GM23338 (cell line): Measurements from ENCODE around the gene ENPP1. TPM values are rescaled to one million over a fixed set of nuclear protein-coding genes. Genes with fewer than 3 reads are reported as not detected.

Experiments
- ATAC-seq: fragments of 200-7000 bp; cut with Tn5 transposase; 3 replicates; pipeline ENCODE4 v1.9.1; 2020
- DNase-seq: peaks from one replicate; pipeline ENCODE4 v3.0.0-alpha.2; 2015; ENCODE audit warnings: low spot score
- H2AFZ ChIP-seq: fragments of 200-600 bp; sonication (generic); 2 replicates; pipeline ENCODE4 v1.8.0; 2016; ENCODE audit warnings: antibody characterized with exemption, mild to moderate bottlenecking, moderate library complexity
- H3F3A ChIP-seq: fragments of 200-600 bp; sonication (generic); replicated peaks from 2 replicates; pipeline ENCODE4 v1.8.0; 2017; ENCODE audit warnings: antibody characterized with exemption, mixed run types, low read depth
- H3K27ac ChIP-seq: fragments of 200-600 bp; sonication (generic); 2 replicates; pipeline ENCODE4 v1.6.1; 2016; ENCODE audit warnings: low read depth
- H3K27me3 ChIP-seq: fragments of 200-600 bp; sonication (generic); 2 replicates; pipeline ENCODE4 v1.8.0; 2016; ENCODE audit warnings: mild to moderate bottlenecking, mixed run types, moderate library complexity; ENCODE audit not compliant: insufficient read depth
- H3K36me3 ChIP-seq: fragments of 200-600 bp; sonication (generic); 2 replicates; pipeline ENCODE4 v1.8.0; 2016; ENCODE audit warnings: mild to moderate bottlenecking; ENCODE audit not compliant: insufficient read depth
- H3K4me1 ChIP-seq: fragments of 200-600 bp; sonication (generic); 2 replicates; pipeline ENCODE4 v1.8.0; 2016; ENCODE audit warnings: mild to moderate bottlenecking, moderate library complexity; ENCODE audit not compliant: insufficient read depth
- H3K4me2 ChIP-seq: fragments of 200-600 bp; sonication (generic); 2 replicates; pipeline ENCODE4 v1.7.1; 2017; ENCODE audit warnings: mixed run types
- H3K4me3 ChIP-seq: fragments of 200-600 bp; sonication (generic); 2 replicates; pipeline ENCODE4 v1.6.1; 2016; ENCODE audit warnings: mixed run types
- H3K79me2 ChIP-seq: fragments of 200-600 bp; sonication (generic); replicated peaks from 2 replicates; pipeline ENCODE4 v1.8.0; 2017; ENCODE audit warnings: mild to moderate bottlenecking; ENCODE audit not compliant: insufficient read depth
- H3K9me2 ChIP-seq: fragments of 200-600 bp; sonication (generic); 2 replicates; pipeline ENCODE4 v1.8.0; 2017; ENCODE audit not compliant: insufficient read depth
- H4K20me1 ChIP-seq: fragments of 200-600 bp; sonication (generic); replicated peaks from 2 replicates; pipeline ENCODE4 v1.8.0; 2017; ENCODE audit warnings: mild to moderate bottlenecking; ENCODE audit not compliant: insufficient read depth
- H3K27ac Mint-ChIP-seq: 2 replicates; pipeline ENCODE4 v1.8.0; 2020; ENCODE audit warnings: inconsistent platforms, mild to moderate bottlenecking, moderate library complexity, mixed read lengths
- H3K27me3 Mint-ChIP-seq: 3 replicates; pipeline ENCODE4 v1.8.0; 2022; ENCODE audit warnings: low read depth, mild to moderate bottlenecking, moderate library complexity, mixed read lengths, inconsistent platforms; ENCODE audit not compliant: insufficient read depth, poor library complexity
- H3K36me3 Mint-ChIP-seq: 3 replicates; pipeline ENCODE4 v1.8.0; 2021; ENCODE audit warnings: low read depth, mild to moderate bottlenecking, inconsistent platforms, moderate library complexity, mixed read lengths
- H3K4me1 Mint-ChIP-seq: 3 replicates; pipeline ENCODE4 v1.8.0; 2020; ENCODE audit warnings: mild to moderate bottlenecking, inconsistent platforms, mixed read lengths
- H3K4me3 Mint-ChIP-seq: 3 replicates; pipeline ENCODE4 v1.8.0; 2021; ENCODE audit warnings: moderate library complexity, mild to moderate bottlenecking, inconsistent platforms, mixed read lengths
- H3K9me3 Mint-ChIP-seq: 3 replicates; pipeline ENCODE4 v1.8.0; 2020; ENCODE audit warnings: moderate library complexity, mild to moderate bottlenecking, inconsistent platforms, mixed read lengths
- CREB1 ChIP-seq: fragments of 250-450 bp; sonication (Bioruptor Pico); IDR thresholded peaks from 2 replicates; pipeline ENCODE4 v1.5.0; 2020; ENCODE audit warnings: low read depth, mild to moderate bottlenecking, moderate library complexity
- ETS1 ChIP-seq: IDR thresholded peaks from 2 replicates; pipeline ENCODE4 v1.6.1; 2016; ENCODE audit warnings: antibody characterized with exemption
- EZH2 ChIP-seq: fragments of 200-600 bp; sonication (generic); IDR thresholded peaks from one replicate; pipeline ENCODE4 v1.8.0; 2017; ENCODE audit warnings: antibody characterized with exemption, mild to moderate bottlenecking, low read depth; ENCODE audit not compliant: unreplicated experiment
- EZH2phosphoT487 ChIP-seq: fragments of 200-600 bp; sonication (generic); IDR thresholded peaks from one replicate; pipeline ENCODE4 v1.8.1; 2018; ENCODE audit warnings: antibody characterized with exemption; ENCODE audit not compliant: unreplicated experiment
- JUNB ChIP-seq: IDR thresholded peaks from one replicate; pipeline ENCODE4 v1.6.1; 2016; ENCODE audit warnings: antibody characterized with exemption; ENCODE audit not compliant: unreplicated experiment
- NANOG ChIP-seq: IDR thresholded peaks from 2 replicates; pipeline ENCODE4 v1.6.1; 2016; ENCODE audit warnings: antibody characterized with exemption, borderline replicate concordance
- POLR2AphosphoS5 ChIP-seq: IDR thresholded peaks from 2 replicates; pipeline ENCODE4 v1.6.1; 2016; ENCODE audit warnings: antibody characterized with exemption, low read depth
- STAT1 ChIP-seq: IDR thresholded peaks from one replicate; pipeline ENCODE4 v1.6.1; 2016; ENCODE audit warnings: antibody characterized with exemption; ENCODE audit not compliant: unreplicated experiment
- ZNF114 ChIP-seq: fragments of 250-450 bp; sonication (Bioruptor Pico); IDR thresholded peaks from 2 replicates; pipeline ENCODE4 v1.5.0; 2020; ENCODE audit warnings: mild to moderate bottlenecking, moderate library complexity
- ZNF331 ChIP-seq: fragments of 250-450 bp; sonication (Bioruptor Pico); IDR thresholded peaks from 2 replicates; pipeline ENCODE4 v1.5.0; 2020; ENCODE audit warnings: low read depth, mild to moderate bottlenecking, moderate library complexity
- polyA plus RNA-seq: library from polyadenylated mRNA; unstranded; fragments of >200 nt; fragmentation: Nextera tagmentation; extraction: Ambion mirVana; gene quantifications from 2 replicates; pipeline ENCODE4 v1.2.1, GENCODE V29; 2016
- total RNA-seq: library from RNA; depleted of rRNA; stranded (reverse); fragments of >200 nt; shearing (Covaris generic); gene quantifications from 2 replicates; pipeline ENCODE4 v1.2.3, GENCODE V29; 2014
- TF ChIP-seq, protein P1 (sequence below): fragments of 250-450 bp; sonication (Bioruptor Pico); IDR thresholded peaks from 2 replicates; pipeline ENCODE4 v1.5.0; 2020; ENCODE audit warnings: mild to moderate bottlenecking, moderate library complexity
- TF ChIP-seq, protein P2 (sequence below), 2 experiments: fragments of 200-600 bp in 1 of 2; sonication (generic) in 1 of 2; conservative IDR thresholded peaks; 2 replicates each; pipeline versions ENCODE4 v1.5.1 to v1.6.1; 2016 to 2017; ENCODE audit warnings: antibody characterized with exemption in 2 of 2, low read depth in 2 of 2, mild to moderate bottlenecking in 2 of 2, moderate library complexity in 1 of 2
- TF ChIP-seq, protein P3 (sequence below): IDR thresholded peaks from one replicate; pipeline ENCODE4 v1.6.1; 2018; ENCODE audit warnings: antibody characterized with exemption; ENCODE audit not compliant: unreplicated experiment

Gene ENPP1
- total and polyA plus RNA-seq, 2 experiments from 2014 or later = 17.3 to 46.9 TPM

GRCh38 chr6:131831886-131832285 lies 24.1 kb downstream of the ENPP1 start:
- Histone ChIP-seq H3K27ac (no peak overlapping the region), H3K79me2 (peaks cover 45% of the 10 kb centered on the region), H4K20me1 (no peaks in the 10 kb centered on the region; the same call in 1 of the 2 replicates), H3F3A (no peaks in the 10 kb centered on the region), H2AFZ (no peak overlapping the region), H3K27me3 (no peaks in the 10 kb centered on the region), H3K9me2 (0 out of 2 replicates have a peak, but pooled peaks cover 6% of the 10 kb centered on the region), H3K4me2 (no peak overlapping the region), H3K4me1 (no peaks in the 10 kb centered on the region), H3K36me3 (no peaks in the 10 kb centered on the region), H3K4me3 (no peak overlapping the region)
- DNase-seq (no peak), ATAC-seq (no peak)
- Mint-ChIP-seq H3K4me3 (no peak overlapping the region), H3K4me1 (no peaks in the 10 kb centered on the region; the same call in 2 of the 3 replicates), H3K36me3 (peaks cover 6% of the 10 kb centered on the region; the same call in 2 of the 3 replicates), H3K27me3 (no peaks in the 10 kb centered on the region), H3K27ac (no peak overlapping the region), H3K9me3 (no peaks in the 10 kb centered on the region)
- TF ChIP-seq ETS1 = no peak
- no peak for TF ChIP-seq NANOG
- TF ChIP-seq JUNB = no peak
- TF ChIP-seq CREB1 (CRISPR knock-in tag) = no peak
- TF ChIP-seq, protein P1, sequence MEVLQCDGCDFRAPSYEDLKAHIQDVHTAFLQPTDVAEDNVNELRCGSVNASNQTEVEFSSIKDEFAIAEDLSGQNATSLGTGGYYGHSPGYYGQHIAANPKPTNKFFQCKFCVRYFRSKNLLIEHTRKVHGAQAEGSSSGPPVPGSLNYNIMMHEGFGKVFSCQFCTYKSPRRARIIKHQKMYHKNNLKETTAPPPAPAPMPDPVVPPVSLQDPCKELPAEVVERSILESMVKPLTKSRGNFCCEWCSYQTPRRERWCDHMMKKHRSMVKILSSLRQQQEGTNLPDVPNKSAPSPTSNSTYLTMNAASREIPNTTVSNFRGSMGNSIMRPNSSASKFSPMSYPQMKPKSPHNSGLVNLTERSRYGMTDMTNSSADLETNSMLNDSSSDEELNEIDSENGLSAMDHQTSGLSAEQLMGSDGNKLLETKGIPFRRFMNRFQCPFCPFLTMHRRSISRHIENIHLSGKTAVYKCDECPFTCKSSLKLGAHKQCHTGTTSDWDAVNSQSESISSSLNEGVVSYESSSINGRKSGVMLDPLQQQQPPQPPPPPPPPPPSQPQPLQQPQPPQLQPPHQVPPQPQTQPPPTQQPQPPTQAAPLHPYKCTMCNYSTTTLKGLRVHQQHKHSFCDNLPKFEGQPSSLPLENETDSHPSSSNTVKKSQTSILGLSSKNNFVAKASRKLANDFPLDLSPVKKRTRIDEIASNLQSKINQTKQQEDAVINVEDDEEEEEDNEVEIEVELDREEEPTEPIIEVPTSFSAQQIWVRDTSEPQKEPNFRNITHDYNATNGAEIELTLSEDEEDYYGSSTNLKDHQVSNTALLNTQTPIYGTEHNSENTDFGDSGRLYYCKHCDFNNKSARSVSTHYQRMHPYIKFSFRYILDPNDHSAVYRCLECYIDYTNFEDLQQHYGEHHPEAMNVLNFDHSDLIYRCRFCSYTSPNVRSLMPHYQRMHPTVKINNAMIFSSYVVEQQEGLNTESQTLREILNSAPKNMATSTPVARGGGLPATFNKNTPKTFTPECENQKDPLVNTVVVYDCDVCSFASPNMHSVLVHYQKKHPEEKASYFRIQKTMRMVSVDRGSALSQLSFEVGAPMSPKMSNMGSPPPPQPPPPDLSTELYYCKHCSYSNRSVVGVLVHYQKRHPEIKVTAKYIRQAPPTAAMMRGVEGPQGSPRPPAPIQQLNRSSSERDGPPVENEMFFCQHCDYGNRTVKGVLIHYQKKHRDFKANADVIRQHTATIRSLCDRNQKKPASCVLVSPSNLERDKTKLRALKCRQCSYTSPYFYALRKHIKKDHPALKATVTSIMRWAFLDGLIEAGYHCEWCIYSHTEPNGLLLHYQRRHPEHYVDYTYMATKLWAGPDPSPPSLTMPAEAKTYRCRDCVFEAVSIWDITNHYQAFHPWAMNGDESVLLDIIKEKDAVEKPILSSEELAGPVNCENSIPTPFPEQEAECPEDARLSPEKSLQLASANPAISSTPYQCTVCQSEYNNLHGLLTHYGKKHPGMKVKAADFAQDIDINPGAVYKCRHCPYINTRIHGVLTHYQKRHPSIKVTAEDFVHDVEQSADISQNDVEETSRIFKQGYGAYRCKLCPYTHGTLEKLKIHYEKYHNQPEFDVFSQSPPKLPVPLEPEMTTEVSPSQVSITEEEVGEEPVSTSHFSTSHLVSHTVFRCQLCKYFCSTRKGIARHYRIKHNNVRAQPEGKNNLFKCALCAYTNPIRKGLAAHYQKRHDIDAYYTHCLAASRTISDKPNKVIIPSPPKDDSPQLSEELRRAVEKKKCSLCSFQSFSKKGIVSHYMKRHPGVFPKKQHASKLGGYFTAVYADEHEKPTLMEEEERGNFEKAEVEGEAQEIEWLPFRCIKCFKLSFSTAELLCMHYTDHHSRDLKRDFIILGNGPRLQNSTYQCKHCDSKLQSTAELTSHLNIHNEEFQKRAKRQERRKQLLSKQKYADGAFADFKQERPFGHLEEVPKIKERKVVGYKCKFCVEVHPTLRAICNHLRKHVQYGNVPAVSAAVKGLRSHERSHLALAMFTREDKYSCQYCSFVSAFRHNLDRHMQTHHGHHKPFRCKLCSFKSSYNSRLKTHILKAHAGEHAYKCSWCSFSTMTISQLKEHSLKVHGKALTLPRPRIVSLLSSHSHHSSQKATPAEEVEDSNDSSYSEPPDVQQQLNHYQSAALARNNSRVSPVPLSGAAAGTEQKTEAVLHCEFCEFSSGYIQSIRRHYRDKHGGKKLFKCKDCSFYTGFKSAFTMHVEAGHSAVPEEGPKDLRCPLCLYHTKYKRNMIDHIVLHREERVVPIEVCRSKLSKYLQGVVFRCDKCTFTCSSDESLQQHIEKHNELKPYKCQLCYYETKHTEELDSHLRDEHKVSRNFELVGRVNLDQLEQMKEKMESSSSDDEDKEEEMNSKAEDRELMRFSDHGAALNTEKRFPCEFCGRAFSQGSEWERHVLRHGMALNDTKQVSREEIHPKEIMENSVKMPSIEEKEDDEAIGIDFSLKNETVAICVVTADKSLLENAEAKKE (CRISPR knock-in tag) = no peak
- TF ChIP-seq ZNF331 = no peak
- no peak for TF ChIP-seq EZH2phosphoT487
- TF ChIP-seq, protein P2, sequence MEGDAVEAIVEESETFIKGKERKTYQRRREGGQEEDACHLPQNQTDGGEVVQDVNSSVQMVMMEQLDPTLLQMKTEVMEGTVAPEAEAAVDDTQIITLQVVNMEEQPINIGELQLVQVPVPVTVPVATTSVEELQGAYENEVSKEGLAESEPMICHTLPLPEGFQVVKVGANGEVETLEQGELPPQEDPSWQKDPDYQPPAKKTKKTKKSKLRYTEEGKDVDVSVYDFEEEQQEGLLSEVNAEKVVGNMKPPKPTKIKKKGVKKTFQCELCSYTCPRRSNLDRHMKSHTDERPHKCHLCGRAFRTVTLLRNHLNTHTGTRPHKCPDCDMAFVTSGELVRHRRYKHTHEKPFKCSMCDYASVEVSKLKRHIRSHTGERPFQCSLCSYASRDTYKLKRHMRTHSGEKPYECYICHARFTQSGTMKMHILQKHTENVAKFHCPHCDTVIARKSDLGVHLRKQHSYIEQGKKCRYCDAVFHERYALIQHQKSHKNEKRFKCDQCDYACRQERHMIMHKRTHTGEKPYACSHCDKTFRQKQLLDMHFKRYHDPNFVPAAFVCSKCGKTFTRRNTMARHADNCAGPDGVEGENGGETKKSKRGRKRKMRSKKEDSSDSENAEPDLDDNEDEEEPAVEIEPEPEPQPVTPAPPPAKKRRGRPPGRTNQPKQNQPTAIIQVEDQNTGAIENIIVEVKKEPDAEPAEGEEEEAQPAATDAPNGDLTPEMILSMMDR (conservative IDR thresholded peaks at IDR 0.05; ENCODE audit: low read depth in 2 of 2) = no peak
- TF ChIP-seq STAT1 = no peak
- TF ChIP-seq, protein P3, sequence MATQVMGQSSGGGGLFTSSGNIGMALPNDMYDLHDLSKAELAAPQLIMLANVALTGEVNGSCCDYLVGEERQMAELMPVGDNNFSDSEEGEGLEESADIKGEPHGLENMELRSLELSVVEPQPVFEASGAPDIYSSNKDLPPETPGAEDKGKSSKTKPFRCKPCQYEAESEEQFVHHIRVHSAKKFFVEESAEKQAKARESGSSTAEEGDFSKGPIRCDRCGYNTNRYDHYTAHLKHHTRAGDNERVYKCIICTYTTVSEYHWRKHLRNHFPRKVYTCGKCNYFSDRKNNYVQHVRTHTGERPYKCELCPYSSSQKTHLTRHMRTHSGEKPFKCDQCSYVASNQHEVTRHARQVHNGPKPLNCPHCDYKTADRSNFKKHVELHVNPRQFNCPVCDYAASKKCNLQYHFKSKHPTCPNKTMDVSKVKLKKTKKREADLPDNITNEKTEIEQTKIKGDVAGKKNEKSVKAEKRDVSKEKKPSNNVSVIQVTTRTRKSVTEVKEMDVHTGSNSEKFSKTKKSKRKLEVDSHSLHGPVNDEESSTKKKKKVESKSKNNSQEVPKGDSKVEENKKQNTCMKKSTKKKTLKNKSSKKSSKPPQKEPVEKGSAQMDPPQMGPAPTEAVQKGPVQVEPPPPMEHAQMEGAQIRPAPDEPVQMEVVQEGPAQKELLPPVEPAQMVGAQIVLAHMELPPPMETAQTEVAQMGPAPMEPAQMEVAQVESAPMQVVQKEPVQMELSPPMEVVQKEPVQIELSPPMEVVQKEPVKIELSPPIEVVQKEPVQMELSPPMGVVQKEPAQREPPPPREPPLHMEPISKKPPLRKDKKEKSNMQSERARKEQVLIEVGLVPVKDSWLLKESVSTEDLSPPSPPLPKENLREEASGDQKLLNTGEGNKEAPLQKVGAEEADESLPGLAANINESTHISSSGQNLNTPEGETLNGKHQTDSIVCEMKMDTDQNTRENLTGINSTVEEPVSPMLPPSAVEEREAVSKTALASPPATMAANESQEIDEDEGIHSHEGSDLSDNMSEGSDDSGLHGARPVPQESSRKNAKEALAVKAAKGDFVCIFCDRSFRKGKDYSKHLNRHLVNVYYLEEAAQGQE = no peak
- no peak for TF ChIP-seq ZNF114
- TF ChIP-seq EZH2 = no peak
- no peak for TF ChIP-seq POLR2AphosphoS5
